Measurements from ENCODE around the gene C2orf68. TPM values are rescaled to one million over a fixed set of nuclear protein-coding genes. Genes with fewer than 3 reads are reported as not detected.
"Not testable (repeated sequence)": the region's sequence is repeated elsewhere in the genome, so short reads cannot be mapped to it uniquely, and the experiment has no call there.

C2orf68 gene
- total RNA-seq, 2 experiments from 2014 or later, result 31.0 to 31.2 TPM

GRCh38 chr2:85615413-85615728, 3.5 kb upstream of the C2orf68 start:
- DNase-seq, result no peak

DNA sequence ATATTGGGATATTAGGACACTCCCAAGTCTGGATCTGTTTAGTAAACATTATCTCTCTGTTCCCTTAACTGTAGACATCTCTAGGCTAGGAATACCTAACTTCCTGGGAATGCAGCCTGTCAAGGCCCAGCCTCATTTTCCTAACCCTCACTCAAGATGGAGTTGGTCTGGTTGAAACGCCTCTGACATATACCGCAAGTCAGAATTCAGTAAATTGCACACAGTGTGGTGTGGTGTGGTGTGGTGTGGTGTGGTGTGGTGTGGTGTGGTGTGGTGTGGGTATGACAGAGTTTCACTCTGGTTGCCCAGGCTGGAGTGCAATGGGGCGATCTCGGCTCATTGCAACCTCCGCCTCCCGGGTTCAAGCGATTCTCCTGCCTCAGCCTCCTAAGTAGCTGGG, 2.9 kb upstream of the C2orf68 start:
- H3K9me3 Mint-ChIP-seq; H3K4me3 ChIP-seq (ENCODE audit: low read length); H3K27me3 ChIP-seq (ENCODE audit: control insufficient read depth in 1 of 2, insufficient read depth in 2 of 2, low read length in 2 of 2); DNase-seq; H3K27ac ChIP-seq (ENCODE audit: low read depth in 1 of 2, low read length in 2 of 2); H3K27me3 Mint-ChIP-seq; ATAC-seq (ENCODE audit: poor library complexity); CTCF ChIA-PET; H3K9me3 ChIP-seq (ENCODE audit: control insufficient read depth in 1 of 2, insufficient read depth in 1 of 2, low read length in 2 of 2): not testable (repeated sequence)
- POLR2A ChIA-PET, result interaction anchor here (1.3 to 3.0 kb wide), 5 partner anchors 10 to 260 kb away, joined by 4 to 17 read pairs (median 9); partner anchors contain the start of genes ELMOD3, MAT2A, RETSAT and RNF181
- Mint-ChIP-seq H3K4me1 (ENCODE audit: low read depth) (peaks cover 40% of the 10 kb centered on the region), H3K36me3 (ENCODE audit: low read depth) (peaks cover 44% of the 10 kb centered on the region), H3K4me3 (peak overlapping the region; percentile 98), H3K27ac (peak overlapping the region; percentile 70)
- intact Hi-C loops (cut with DNase I, micrococcal nuclease), result loop anchor here in 1 of 2 experiments (1.0 to 5.0 kb wide), 2 partner anchors 53 to 262 kb away; partner anchors contain the start of genes ELMOD3, GGCX and RETSAT
- H3K4me1 ChIP-seq (ENCODE audit: insufficient read depth, low read length), result peaks cover 52% of the 10 kb centered on the region
- H3K36me3 ChIP-seq (ENCODE audit: insufficient read depth, low read length), result peaks cover 11% of the 10 kb centered on the region

More at GRCh38 chr2:85615413-85615728, 3.5 kb upstream of the C2orf68 start:
- ChIA-PET POLR2A (interaction anchor here (0.8 to 3.0 kb wide), 11 partner anchors 10 to 289 kb away, joined by 3 to 17 read pairs (median 5); partner anchors contain the start of genes ELMOD3, GGCX, MAT2A and RETSAT), CTCF (no interaction called here)
- no peak for ATAC-seq (ENCODE audit: poor library complexity)
- H3K27ac Mint-ChIP-seq, result peak overlapping the region; percentile 94
- Histone ChIP-seq H3K36me3 (ENCODE audit: insufficient read depth, low read length) (peaks cover 15% of the 10 kb centered on the region), H3K4me1 (ENCODE audit: insufficient read depth, low read length) (peaks cover 46% of the 10 kb centered on the region), H3K27me3 (ENCODE audit: control insufficient read depth in 1 of 2, insufficient read depth in 2 of 2, low read length in 2 of 2) (no peaks in the 10 kb centered on the region), H3K9me3 (ENCODE audit: control insufficient read depth in 1 of 2, insufficient read depth in 1 of 2, low read length in 2 of 2) (no peaks in the 10 kb centered on the region), H3K27ac (ENCODE audit: low read depth in 1 of 2, low read length in 2 of 2) (no peak overlapping the region), H3K4me3 (ENCODE audit: low read length) (no peak overlapping the region)
- no peaks in the 10 kb centered on the region for H3K27me3 Mint-ChIP-seq
- no peaks in the 10 kb centered on the region for H3K9me3 Mint-ChIP-seq
- peaks cover 39% of the 10 kb centered on the region for H3K36me3 Mint-ChIP-seq (ENCODE audit: low read depth)
- peaks cover 36% of the 10 kb centered on the region for H3K4me1 Mint-ChIP-seq (ENCODE audit: low read depth)
- no peak for TF ChIP-seq CTCF (IDR thresholded peaks at IDR 0.05)
- intact Hi-C loops (cut with DNase I, micrococcal nuclease), result loop anchor here in 1 of 2 experiments (1.0 to 5.0 kb wide), 2 partner anchors 54 to 263 kb away; partner anchors contain the start of genes ELMOD3, GGCX and RETSAT
- H3K4me3 Mint-ChIP-seq, result peak overlapping the region; percentile 98

GRCh38 chr2:85613717-85614515, 2.0 kb upstream of the C2orf68 start:
- no peak for DNase-seq
- no peak for TF ChIP-seq CTCF (IDR thresholded peaks at IDR 0.05)
- Histone ChIP-seq H3K27ac (ENCODE audit: low read depth in 1 of 2, low read length in 2 of 2) (no peak overlapping the region), H3K4me3 (ENCODE audit: low read length) (no peak overlapping the region), H3K36me3 (ENCODE audit: insufficient read depth, low read length) (peaks cover 8% of the 10 kb centered on the region), H3K27me3 (ENCODE audit: control insufficient read depth in 1 of 2, insufficient read depth in 2 of 2, low read length in 2 of 2) (no peaks in the 10 kb centered on the region), H3K9me3 (ENCODE audit: control insufficient read depth in 1 of 2, insufficient read depth in 1 of 2, low read length in 2 of 2) (no peaks in the 10 kb centered on the region), H3K4me1 (ENCODE audit: insufficient read depth, low read length) (peaks cover 53% of the 10 kb centered on the region)
- Mint-ChIP-seq H3K27me3 (no peaks in the 10 kb centered on the region), H3K4me3 (peak overlapping the region; percentile 71), H3K27ac (peak overlapping the region; percentile 86), H3K9me3 (no peaks in the 10 kb centered on the region), H3K4me1 (ENCODE audit: low read depth) (peaks cover 39% of the 10 kb centered on the region), H3K36me3 (ENCODE audit: low read depth) (peaks cover 45% of the 10 kb centered on the region)
- intact Hi-C loops (cut with DNase I, micrococcal nuclease), result loop anchor here in 1 of 2 experiments (2.0 kb wide), 1 partner anchor 75 kb away; the partner anchor contains the start of gene MAT2A
- POLR2A ChIA-PET, result interaction anchor here (0.6 to 3.0 kb wide), 5 partner anchors 11 to 75 kb away, joined by 3 to 17 read pairs (median 3); partner anchors contain the start of genes MAT2A and RNF181
- no peak for ATAC-seq (ENCODE audit: poor library complexity)
- CTCF ChIA-PET, result no interaction called here

Measured in CD4-positive, alpha-beta T cell (primary cell).